HL-60 (cell line): Measurements from ENCODE around the gene CPZ.

ENCODE experiments used
- DNase-seq, 2 experiments: peaks; one replicate each; pipeline ENCODE4 v3.0.0-alpha.2; 2010 to 2020; ENCODE audit warnings: low read depth in 1 of 2, low spot score in 1 of 2
- H3K27ac ChIP-seq: fragments of 250-450 bp; sonication (Bioruptor Pico); replicated peaks from 2 replicates; pipeline ENCODE4 v1.5.1; 2020; ENCODE audit warnings: mild to moderate bottlenecking, moderate library complexity
- H3K27me3 ChIP-seq: fragments of 250-450 bp; sonication (Bioruptor Pico); 2 replicates; pipeline ENCODE4 v1.5.1; 2021; ENCODE audit warnings: mild to moderate bottlenecking, moderate library complexity; ENCODE audit not compliant: insufficient read depth, poor library complexity, severe bottlenecking
- H3K4me3 ChIP-seq: replicated peaks from 2 replicates; pipeline ENCODE4 v1.5.1; 2011; ENCODE audit warnings: mild to moderate bottlenecking, control low read depth, low read length; ENCODE audit not compliant: insufficient read depth
- CTCF ChIP-seq: IDR thresholded peaks from one replicate; pipeline ENCODE4 v1.5.1; 2011; ENCODE audit warnings: low read length, control low read depth, inconsistent platforms; ENCODE audit not compliant: insufficient read depth
- GABPA ChIP-seq: IDR thresholded peaks from 2 replicates; pipeline ENCODE4 v1.6.1; 2012; ENCODE audit warnings: low read depth
- POLR2AphosphoS5 ChIP-seq: IDR thresholded peaks from 2 replicates; pipeline ENCODE4 v1.6.1; 2012; ENCODE audit warnings: low read depth
- REST ChIP-seq: IDR thresholded peaks from 2 replicates; pipeline ENCODE4 v1.6.1; 2012; ENCODE audit warnings: low read depth; ENCODE audit not compliant: insufficient replicate concordance
- SPI1 ChIP-seq: IDR thresholded peaks from 2 replicates; pipeline ENCODE4 v1.6.1; 2012; ENCODE audit warnings: low read depth, mild to moderate bottlenecking, borderline replicate concordance

The CPZ gene

GRCh38 chr4:8657381-8658088, 65.0 kb downstream of the CPZ start:
- DNase-seq = no peak
- H3K4me3 ChIP-seq = no peak overlapping the region
- H3K27me3 ChIP-seq = no peaks in the 10 kb centered on the region
- H3K27ac ChIP-seq = no peak overlapping the region
- TF ChIP-seq SPI1 (no peak), GABPA (no peak), POLR2AphosphoS5 (no peak), CTCF (no peak), REST (no peak)

- H3K27me3 ChIP-seq = no peaks in the 10 kb centered on the region
- no peak for DNase-seq
- no peak for TF ChIP-seq CTCF
- TF ChIP-seq SPI1 = no peak
- no peak for TF ChIP-seq REST
- TF ChIP-seq GABPA = no peak
- no peak for TF ChIP-seq POLR2AphosphoS5
- no peak overlapping the region for H3K27ac ChIP-seq
- no peak overlapping the region for H3K4me3 ChIP-seq
Observed at GRCh38 chr4:8662776-8663175, 70.2 kb downstream of the CPZ start.

DNA sequence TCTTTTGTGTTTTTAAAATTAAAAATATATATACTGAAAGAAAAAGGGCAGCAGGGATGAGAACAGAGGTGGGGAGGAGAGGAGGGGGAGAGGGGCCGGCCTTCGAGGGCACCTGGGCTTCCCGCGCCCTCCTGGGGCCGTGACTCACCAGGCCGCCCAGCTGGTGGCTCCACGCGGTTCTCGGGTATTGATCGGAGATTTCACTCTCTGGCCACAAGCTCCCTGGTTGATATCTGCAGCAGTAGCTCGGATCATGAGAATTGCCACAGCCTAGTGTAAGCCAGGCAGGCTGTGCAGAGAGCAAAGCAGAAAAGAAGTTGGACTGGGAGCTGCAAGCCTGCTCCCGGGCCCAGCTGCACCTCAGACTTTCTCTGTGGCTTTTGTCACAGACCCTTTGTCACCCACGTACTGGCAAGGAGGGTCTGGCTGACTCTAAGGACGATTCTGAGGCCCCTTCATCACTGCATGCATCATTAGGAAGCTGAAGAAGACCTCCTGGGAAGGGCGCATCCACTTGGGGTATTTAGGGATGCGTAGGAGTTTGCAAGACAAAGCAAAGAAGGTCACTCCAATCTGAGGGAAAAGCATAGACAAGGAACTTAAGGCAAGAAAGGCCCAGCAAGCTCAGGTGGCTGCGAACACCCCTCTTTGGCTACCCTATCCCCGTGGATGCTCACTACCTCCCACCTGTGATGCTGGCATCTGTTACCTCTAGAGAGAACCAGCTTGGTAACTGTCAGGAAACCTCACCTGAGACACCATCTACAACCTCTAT, 71.7 kb downstream of the CPZ start:
- TF ChIP-seq SPI1 (no peak), CTCF (no peak), POLR2AphosphoS5 (no peak), REST (no peak)
- H3K27ac ChIP-seq = no peak overlapping the region
- no peaks in the 10 kb centered on the region for H3K27me3 ChIP-seq

More for the DNA sequence above, 71.7 kb downstream of the CPZ start:
- no peak for DNase-seq
- no peak overlapping the region for H3K4me3 ChIP-seq
